Measurements from ENCODE around the gene RMDN3. TPM values are rescaled to one million over a fixed set of nuclear protein-coding genes. Genes with fewer than 3 reads are reported as not detected.

The RMDN3 gene
- total and polyA plus RNA-seq, 7 donors: 7.9 to 32.7 (median 21.4) TPM

DNA sequence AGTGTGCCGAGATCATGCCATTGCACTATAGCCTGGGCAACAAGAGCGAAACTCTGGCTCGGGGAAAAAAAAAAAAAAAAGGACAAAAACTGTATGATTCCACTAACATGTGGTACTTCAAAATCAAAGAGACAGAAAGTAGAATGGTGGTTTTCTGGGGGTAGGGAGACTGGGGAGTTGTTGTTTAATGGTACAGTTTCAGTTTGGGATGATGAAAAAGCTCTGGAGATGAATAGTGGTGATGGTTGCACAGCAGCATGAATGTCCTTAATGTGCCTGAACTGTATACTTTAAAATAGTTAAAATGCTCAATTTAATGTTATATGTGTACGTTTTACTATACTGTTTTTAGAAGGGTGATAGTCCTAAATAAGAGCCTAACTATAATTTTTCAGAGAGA, 32.7 kb downstream of the RMDN3 start:
- no peaks in the 10 kb centered on the region for H3K4me1 ChIP-seq
- no peaks in the 10 kb centered on the region for H3K9me3 ChIP-seq
- H3K27ac ChIP-seq: no peak overlapping the region
- H3K36me3 ChIP-seq: no peaks in the 10 kb centered on the region
- 91 to 94% methylated on average over 4 of the region's 4 CpGs for WGBS, 2 donors
- no peak overlapping the region for H3K4me3 ChIP-seq
- no peak for TF ChIP-seq POLR2A (IDR thresholded peaks at IDR 0.05)
- TF ChIP-seq CTCF (IDR thresholded peaks at IDR 0.05): no peak
- no peak for TF ChIP-seq POLR2AphosphoS5 (IDR thresholded peaks at IDR 0.05)
- TF ChIP-seq EP300 (IDR thresholded peaks at IDR 0.05): no peak
- H3K27me3 ChIP-seq: no peaks in the 10 kb centered on the region
- no peak for DNase-seq
- intact Hi-C loops (cut with DNase I): no loop called here

DNA sequence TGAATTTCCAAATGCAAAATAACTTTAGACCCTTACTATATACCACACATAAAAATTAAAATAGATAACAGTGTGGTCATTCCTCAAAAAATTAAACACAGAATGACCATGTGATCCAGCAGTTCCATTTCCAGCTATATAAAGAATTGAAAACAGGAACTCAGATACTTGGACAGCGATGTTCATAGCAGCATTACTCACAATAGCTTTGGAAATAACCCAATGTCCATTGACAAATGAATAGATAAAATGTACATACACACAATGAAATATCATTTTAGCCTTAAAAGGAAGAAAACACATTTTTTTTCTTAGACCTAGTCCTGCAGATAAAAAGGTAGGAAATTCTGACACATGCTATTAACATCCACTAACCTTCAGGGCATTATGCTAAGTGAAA, 33.4 kb downstream of the RMDN3 start:
- intact Hi-C loops (cut with DNase I): no loop called here
- Histone ChIP-seq H3K4me3 (no peak overlapping the region), H3K27ac (no peak overlapping the region), H3K4me1 (no peaks in the 10 kb centered on the region), H3K9me3 (no peaks in the 10 kb centered on the region), H3K36me3 (no peaks in the 10 kb centered on the region), H3K27me3 (no peaks in the 10 kb centered on the region)
- TF ChIP-seq EP300 (IDR thresholded peaks at IDR 0.05) (no peak), POLR2A (IDR thresholded peaks at IDR 0.05) (no peak), POLR2AphosphoS5 (IDR thresholded peaks at IDR 0.05) (no peak), CTCF (IDR thresholded peaks at IDR 0.05) (no peak)
- no peak for DNase-seq
- 85 to 94% methylated on average over 1 of the region's 1 CpG for WGBS, 2 donors

DNA sequence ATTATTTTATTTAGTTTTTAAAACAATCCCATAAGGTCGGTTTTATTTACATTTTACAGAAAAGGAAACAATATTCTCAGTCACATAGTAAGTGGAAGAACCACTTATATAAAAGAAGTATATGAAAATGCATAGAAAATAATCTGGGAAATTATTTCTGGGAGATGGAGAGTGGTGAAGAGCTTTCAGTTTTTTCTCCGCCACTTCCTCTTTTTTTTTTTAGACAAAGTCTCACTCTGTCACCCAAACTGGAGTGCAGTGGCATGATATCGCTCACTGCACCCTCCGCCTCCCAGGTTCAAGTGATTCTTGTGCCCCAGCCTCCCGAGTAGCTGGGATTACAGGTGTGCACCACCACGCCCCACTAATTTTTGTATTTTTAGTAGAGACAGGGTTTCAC, 38.9 kb downstream of the RMDN3 start:
- no peak overlapping the region for H3K27ac ChIP-seq
- H3K27me3 ChIP-seq: no peaks in the 10 kb centered on the region
- DNase-seq: no peak
- WGBS, 2 donors: 88 to 90% methylated on average over 6 of the region's 6 CpGs
- intact Hi-C loops (cut with DNase I): no loop called here
- H3K4me3 ChIP-seq: no peak overlapping the region
- no peaks in the 10 kb centered on the region for H3K4me1 ChIP-seq
- H3K9me3 ChIP-seq: no peaks in the 10 kb centered on the region
- H3K36me3 ChIP-seq: no peaks in the 10 kb centered on the region
- no peak for TF ChIP-seq POLR2AphosphoS5 (IDR thresholded peaks at IDR 0.05)
- TF ChIP-seq EP300 (IDR thresholded peaks at IDR 0.05): no peak
- TF ChIP-seq POLR2A (IDR thresholded peaks at IDR 0.05): no peak
- TF ChIP-seq CTCF (IDR thresholded peaks at IDR 0.05): no peak

GRCh38 chr15:40714144-40714543, 40.9 kb downstream of the RMDN3 start:
- no peaks in the 10 kb centered on the region for H3K9me3 ChIP-seq
- intact Hi-C loops (cut with DNase I): no loop called here
- no peaks in the 10 kb centered on the region for H3K27me3 ChIP-seq
- no peak overlapping the region for H3K4me3 ChIP-seq
- no peaks in the 10 kb centered on the region for H3K4me1 ChIP-seq
- TF ChIP-seq POLR2AphosphoS5 (IDR thresholded peaks at IDR 0.05) (no peak), POLR2A (IDR thresholded peaks at IDR 0.05) (no peak), CTCF (IDR thresholded peaks at IDR 0.05) (no peak), EP300 (IDR thresholded peaks at IDR 0.05) (no peak)
- 49 to 68% methylated on average over 2 of the region's 2 CpGs for WGBS, 2 donors
- no peak overlapping the region for H3K27ac ChIP-seq
- no peak for DNase-seq
- H3K36me3 ChIP-seq: no peaks in the 10 kb centered on the region

DNA sequence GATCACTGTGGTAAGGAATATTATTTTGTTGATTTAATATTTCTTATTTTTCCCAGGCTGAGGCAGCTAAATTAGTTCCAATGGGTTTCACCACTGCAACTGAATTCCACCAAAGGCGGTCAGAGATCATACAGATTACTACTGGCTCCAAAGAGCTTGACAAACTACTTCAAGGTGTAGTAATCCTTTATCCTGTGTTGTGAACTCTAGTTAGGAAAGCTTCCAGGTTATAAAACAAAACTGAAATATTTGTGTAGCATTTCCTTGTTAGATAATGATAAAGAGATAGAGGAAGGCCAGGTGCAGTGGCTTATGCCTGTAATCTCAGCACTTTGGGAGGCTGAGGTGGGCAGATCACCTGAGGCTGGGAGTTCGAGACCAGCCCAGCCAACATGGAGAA, 48.9 kb downstream of the RMDN3 start:
- H3K4me1 ChIP-seq: no peaks in the 10 kb centered on the region
- TF ChIP-seq EP300 (IDR thresholded peaks at IDR 0.05): no peak
- TF ChIP-seq POLR2A (IDR thresholded peaks at IDR 0.05): no peak
- no peak for TF ChIP-seq CTCF (IDR thresholded peaks at IDR 0.05)
- TF ChIP-seq POLR2AphosphoS5 (IDR thresholded peaks at IDR 0.05): no peak
- no peak for DNase-seq
- H3K9me3 ChIP-seq: no peaks in the 10 kb centered on the region
- H3K36me3 ChIP-seq: no peaks in the 10 kb centered on the region
- H3K4me3 ChIP-seq: no peak overlapping the region
- H3K27me3 ChIP-seq: no peaks in the 10 kb centered on the region
- no peak overlapping the region for H3K27ac ChIP-seq
- intact Hi-C loops (cut with DNase I): no loop called here
- WGBS, 2 donors: 19 to 69% methylated on average over 2 of the region's 2 CpGs
